KMS-11 (cell line): Measurements from ENCODE around the gene FALEC.

Experiments
- H2AFZ ChIP-seq: fragments of 200-600 bp; sonication (generic); 2 replicates; pipeline ENCODE4 v1.6.1; 2016; ENCODE audit warnings: antibody characterized with exemption, mixed run types, low read depth
- H3K27ac ChIP-seq: fragments of 200-600 bp; sonication (generic); 2 replicates; pipeline ENCODE4 v1.6.1; 2016; ENCODE audit warnings: mild to moderate bottlenecking, mixed run types
- H3K27me3 ChIP-seq: fragments of 200-600 bp; sonication (generic); 2 replicates; pipeline ENCODE4 v1.6.1; 2017; ENCODE audit warnings: mild to moderate bottlenecking, low read depth, mixed run types, moderate library complexity; ENCODE audit not compliant: insufficient read depth
- H3K36me3 ChIP-seq: fragments of 200-600 bp; sonication (generic); 2 replicates; pipeline ENCODE4 v1.6.1; 2017; ENCODE audit warnings: mild to moderate bottlenecking, mixed run types; ENCODE audit not compliant: insufficient read depth
- H3K4me1 ChIP-seq: fragments of 200-600 bp; sonication (generic); 2 replicates; pipeline ENCODE4 v1.6.1; 2016; ENCODE audit warnings: mild to moderate bottlenecking, low read depth, mixed run types; ENCODE audit not compliant: poor library complexity, severe bottlenecking
- H3K4me2 ChIP-seq: fragments of 200-600 bp; sonication (generic); 2 replicates; pipeline ENCODE4 v1.7.0; 2016; ENCODE audit warnings: mild to moderate bottlenecking, mixed run types
- H3K4me3 ChIP-seq: fragments of 200-600 bp; sonication (generic); IDR thresholded peaks from 2 replicates; pipeline ENCODE4 v1.6.1; 2017; ENCODE audit warnings: low read depth, low read length, mixed read lengths; ENCODE audit not compliant: insufficient read depth
- H3K79me2 ChIP-seq: fragments of 200-600 bp; sonication (generic); 2 replicates; pipeline ENCODE4 v1.6.1; 2016; ENCODE audit warnings: low read depth, mixed run types; ENCODE audit not compliant: insufficient read depth
- H3K9ac ChIP-seq: fragments of 200-600 bp; sonication (generic); 2 replicates; pipeline ENCODE4 v1.6.1; 2016; ENCODE audit warnings: mild to moderate bottlenecking, mixed run types
- H4K20me1 ChIP-seq: fragments of 200-600 bp; sonication (generic); 2 replicates; pipeline ENCODE4 v1.6.1; 2016; ENCODE audit warnings: mild to moderate bottlenecking, mixed run types; ENCODE audit not compliant: insufficient read depth
- CTCF ChIP-seq: fragments of 200-600 bp; sonication (generic); conservative IDR thresholded peaks from 2 replicates; pipeline ENCODE4 v1.6.1; 2017; ENCODE audit warnings: low read depth, mild to moderate bottlenecking, antibody characterized with exemption, low read length, moderate library complexity, mixed read lengths

FALEC gene

GRCh38 chr1:150521196-150521968 lies 5.8 kb downstream of the FALEC start:
- 0 out of 2 replicates have a peak, but pooled peaks cover 2% of the 10 kb centered on the region for H3K27me3 ChIP-seq
- H3K79me2 ChIP-seq: no peaks in the 10 kb centered on the region
- H3K4me1 ChIP-seq: peaks cover 14% of the 10 kb centered on the region
- no peak for TF ChIP-seq CTCF
- H2AFZ ChIP-seq: no peak overlapping the region
- no peaks in the 10 kb centered on the region for H3K36me3 ChIP-seq
- H4K20me1 ChIP-seq: no peaks in the 10 kb centered on the region
- H3K4me3 ChIP-seq: no peak overlapping the region
- no peak overlapping the region for H3K9ac ChIP-seq
- H3K27ac ChIP-seq: no peak overlapping the region
- no peak overlapping the region for H3K4me2 ChIP-seq

DNA sequence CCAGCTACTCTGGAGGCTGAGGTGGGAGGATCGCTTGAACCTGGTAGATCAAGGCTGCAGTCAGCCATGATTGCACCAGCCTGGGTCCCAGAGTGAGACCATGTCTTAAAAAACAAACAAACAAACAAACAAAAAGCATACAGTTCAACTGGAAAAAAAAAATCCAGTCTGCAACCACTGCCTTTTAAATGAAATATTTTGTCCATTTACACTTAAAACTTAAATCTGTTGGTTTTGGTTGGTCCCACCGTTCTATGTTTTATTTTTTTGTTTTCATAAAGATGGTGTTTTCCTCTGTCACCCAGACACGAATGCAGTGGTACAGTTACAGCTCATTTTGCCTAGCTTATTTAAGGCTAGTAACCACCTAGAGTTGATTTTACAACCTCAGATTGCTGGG lies 9.8 kb downstream of the FALEC start:
- no peak overlapping the region for H3K27ac ChIP-seq
- no peaks in the 10 kb centered on the region for H3K27me3 ChIP-seq
- no peaks in the 10 kb centered on the region for H3K36me3 ChIP-seq
- no peaks in the 10 kb centered on the region for H3K79me2 ChIP-seq
- no peak overlapping the region for H3K4me2 ChIP-seq
- no peak overlapping the region for H3K4me3 ChIP-seq
- no peak for TF ChIP-seq CTCF
- no peak overlapping the region for H3K9ac ChIP-seq
- peaks cover 10% of the 10 kb centered on the region for H3K4me1 ChIP-seq
- no peak overlapping the region for H2AFZ ChIP-seq
- no peaks in the 10 kb centered on the region for H4K20me1 ChIP-seq

GRCh38 chr1:150528196-150528595 lies 12.6 kb downstream of the FALEC start:
- no peak overlapping the region for H3K4me2 ChIP-seq

GRCh38 chr1:150529017-150529416 lies 13.5 kb downstream of the FALEC start:
- Histone ChIP-seq H3K4me3 (no peak overlapping the region), H4K20me1 (no peaks in the 10 kb centered on the region), H3K27me3 (no peaks in the 10 kb centered on the region), H3K4me1 (peaks cover 5% of the 10 kb centered on the region), H3K4me2 (no peak overlapping the region), H2AFZ (no peak overlapping the region), H3K27ac (no peak overlapping the region), H3K9ac (no peak overlapping the region), H3K79me2 (no peaks in the 10 kb centered on the region), H3K36me3 (no peaks in the 10 kb centered on the region)
- no peak for TF ChIP-seq CTCF

More at GRCh38 chr1:150528196-150528595, 12.6 kb downstream of the FALEC start:
- Histone ChIP-seq H3K36me3 (no peaks in the 10 kb centered on the region), H3K9ac (no peak overlapping the region), H3K79me2 (no peaks in the 10 kb centered on the region), H4K20me1 (no peaks in the 10 kb centered on the region), H3K27me3 (no peaks in the 10 kb centered on the region), H3K27ac (no peak overlapping the region), H3K4me1 (peaks cover 5% of the 10 kb centered on the region), H2AFZ (no peak overlapping the region), H3K4me3 (no peak overlapping the region)
- TF ChIP-seq CTCF: no peak
